Gastrocnemius medialis (tissue), 4 donors: ENCODE results near the gene TRAF5.

ENCODE experiments used
- CTCF ChIP-seq, 5 experiments: fragments of 450-650 bp in 3 of 5; fragments of 200-600 bp in 2 of 5; sonication (generic) in 2 of 5; IDR thresholded peaks in 4 of 5; conservative IDR thresholded peaks in 1 of 5; 1 replicate in 4 of 5; 2 replicates in 1 of 5; pipeline ENCODE4 v1.5.1; 2016 to 2019; ENCODE audit warnings: antibody characterized with exemption in 5 of 5, mild to moderate bottlenecking in 3 of 5, moderate library complexity in 3 of 5
- POLR2A ChIP-seq, 2 donors: fragments of 450-650 bp; IDR thresholded peaks; one replicate each; pipeline ENCODE4 v1.6.1; 2017; ENCODE audit warnings: antibody characterized with exemption in 2 of 2, mild to moderate bottlenecking in 2 of 2, moderate library complexity in 2 of 2

GRCh38 chr1:211318576-211319280 lies 7.9 kb upstream of the TRAF5 start:
- TF ChIP-seq POLR2A (IDR thresholded peaks at IDR 0.05) (no peak), CTCF (IDR thresholded peaks at IDR 0.05 in 4 of 5, conservative IDR thresholded peaks at IDR 0.05 in 1 of 5) (no peak)
